HepG2 (cell line): ENCODE results near the gene TSC22D4. TPM values are rescaled to one million over a fixed set of nuclear protein-coding genes. Genes with fewer than 3 reads are reported as not detected.

Source experiments
- ATAC-seq: fragments of 200-7000 bp; cut with Tn5 transposase; 3 replicates; pipeline ENCODE4 v1.9.1; 2020; ENCODE audit warnings: mild to moderate bottlenecking, moderate library complexity
- BruUV-seq: library from RNA; stranded (reverse); fragments of 400-500 nt; replicated peaks from 2 replicates; lab custom pipeline; 2021; lab: Mats Ljungman, UMichigan
- CTCF ChIA-PET: fragments of 300-600 bp; formaldehyde crosslinking; extraction: SDS; loops from one replicate; lab custom pipeline; 2021; ENCODE audit warnings: low total read pairs, inconsistent platforms, low intra/inter-chr PET ratio; lab: Yijun Ruan, JAX
- POLR2A ChIA-PET: fragments of 350-600 bp; sonication (Branson Sonifier 250); formaldehyde crosslinking; loops from one replicate; lab custom pipeline; 2020; ENCODE audit warnings: antibody characterized with exemption, inconsistent platforms; lab: Yijun Ruan, JAX
- DNase-seq: peaks from one replicate; pipeline ENCODE4 v3.0.0-alpha.2; 2015; ENCODE audit warnings: low spot score
- FAIRE-seq: peaks from 3 replicates; lab custom pipeline; 2011; peaks lifted over from hg19 to GRCh38; lab: Jason Lieb, UNC
- H2AFZ ChIP-seq: one replicate; pipeline ENCODE4 v1.6.1; 2011; ENCODE audit warnings: low read length, inconsistent platforms
- H3K27ac ChIP-seq: fragments of 300-600 bp; 3 replicates; pipeline ENCODE4 v1.8.0; 2011; ENCODE audit warnings: mixed run types, mild to moderate bottlenecking, mixed read lengths, low read length, inconsistent platforms; ENCODE audit not compliant: insufficient read depth; ENCODE audit errors: extremely low read length
- H3K27me3 ChIP-seq, 2 experiments: fragments of 200-600 bp in 1 of 2; 2 replicates in 1 of 2; 3 replicates in 1 of 2; pipeline versions ENCODE4 v1.6.0 to v1.8.0; 2011; ENCODE audit warnings: low read length in 2 of 2, mild to moderate bottlenecking in 2 of 2, moderate library complexity in 2 of 2, inconsistent platforms in 1 of 2; ENCODE audit not compliant: insufficient read depth in 2 of 2, control insufficient read depth in 1 of 2
- H3K36me3 ChIP-seq, 2 experiments: fragments of 200-600 bp in 1 of 2; replicated peaks in 1 of 2; 2 replicates in 1 of 2; 3 replicates in 1 of 2; pipeline versions ENCODE4 v1.5.1 to v1.8.0; 2011; ENCODE audit warnings: low read length in 2 of 2, inconsistent platforms in 1 of 2; ENCODE audit not compliant: insufficient read depth in 2 of 2, control insufficient read depth in 1 of 2
- H3K4me1 ChIP-seq: 2 replicates; pipeline ENCODE4 v1.5.1; 2012; ENCODE audit warnings: low read length, inconsistent platforms; ENCODE audit not compliant: insufficient read depth
- H3K4me2 ChIP-seq: 2 replicates; pipeline ENCODE4 v1.6.0; 2011; ENCODE audit warnings: low read depth, low read length, inconsistent platforms
- H3K4me3 ChIP-seq, 3 experiments: fragments of 200-600 bp in 1 of 3; sonication (generic), shearing (Covaris generic) in 1 of 3; replicated peaks in 1 of 3; 2 replicates each; pipeline ENCODE4 v1.5.1; 2011 to 2016; ENCODE audit warnings: low read length in 3 of 3, inconsistent platforms in 2 of 3, low read depth in 2 of 3, mild to moderate bottlenecking in 2 of 3, control low read depth in 1 of 3, mixed read lengths in 1 of 3; ENCODE audit not compliant: insufficient read depth in 1 of 3
- H3K79me2 ChIP-seq: one replicate; pipeline ENCODE4 v1.6.1; 2011; ENCODE audit warnings: low read length, inconsistent platforms; ENCODE audit not compliant: insufficient read depth
- H3K9ac ChIP-seq: 2 replicates; pipeline ENCODE4 v1.6.0; 2011; ENCODE audit warnings: mild to moderate bottlenecking, low read depth, low read length, inconsistent platforms; ENCODE audit not compliant: insufficient read depth
- H3K9me3 ChIP-seq: 2 replicates; pipeline ENCODE4 v1.5.1; 2012; ENCODE audit warnings: mild to moderate bottlenecking, low read length
- H4K20me1 ChIP-seq: 2 replicates; pipeline ENCODE4 v1.6.0; 2011; ENCODE audit warnings: inconsistent platforms, mild to moderate bottlenecking, low read length, moderate library complexity; ENCODE audit not compliant: insufficient read depth
- EP300 ChIP-seq, 3 experiments: sonication (generic) in 1 of 3; formaldehyde crosslinking in 1 of 3; IDR thresholded peaks; 2 replicates each; pipeline versions ENCODE4 v1.5.1 to v1.6.1; 2011 to 2020; ENCODE audit warnings: low read depth in 2 of 3, low read length in 2 of 3, borderline replicate concordance in 1 of 3, improper control_type of control experiment in 1 of 3, mild to moderate bottlenecking in 1 of 3, missing genetic modification reagents in 1 of 3, moderate library complexity in 1 of 3
- GFI1 ChIP-seq: sonication (generic); formaldehyde crosslinking; IDR thresholded peaks from 2 replicates; pipeline ENCODE4 v1.5.0; 2020; ENCODE audit warnings: missing genetic modification reagents, mild to moderate bottlenecking, borderline replicate concordance
- HES4 ChIP-seq: sonication (generic); formaldehyde crosslinking; IDR thresholded peaks from 2 replicates; pipeline ENCODE4 v1.9.0; 2021; ENCODE audit warnings: mild to moderate bottlenecking, missing genetic modification reagents, borderline replicate concordance
- HOXA9 ChIP-seq: sonication (generic); formaldehyde crosslinking; IDR thresholded peaks from 2 replicates; pipeline ENCODE4 v1.8.1; 2022; ENCODE audit warnings: missing genetic modification reagents, mild to moderate bottlenecking, moderate library complexity, borderline replicate concordance
- RELA ChIP-seq: sonication (generic); formaldehyde crosslinking; IDR thresholded peaks from 2 replicates; pipeline ENCODE4 v1.4.0; 2020; ENCODE audit warnings: missing genetic modification reagents
- SRY ChIP-seq: sonication (generic); formaldehyde crosslinking; IDR thresholded peaks from 2 replicates; pipeline ENCODE4 v1.8.0; 2022; ENCODE audit warnings: mild to moderate bottlenecking, missing genetic modification reagents
- TFDP2 ChIP-seq: sonication (generic); formaldehyde crosslinking; IDR thresholded peaks from 2 replicates; pipeline ENCODE4 v1.4.0; 2020; ENCODE audit warnings: missing genetic modification reagents
- ZNF30 ChIP-seq: sonication (generic); formaldehyde crosslinking; IDR thresholded peaks from 2 replicates; pipeline ENCODE4 v1.5.0; 2020; ENCODE audit warnings: mild to moderate bottlenecking, missing genetic modification reagents
- WGBS: methylation state at CpG from one replicate; pipeline ENCODE4 v1.1.6; 2017; ENCODE audit warnings: low lambda C conversion rate; 5-methylcytosine and 5-hydroxymethylcytosine counted together
- in situ Hi-C: cut with HindIII; loops from 2 replicates; pipeline ENCODE4 v1.10.0; 2017; ENCODE audit warnings: low pct_unique_long_range_greater_than_20kb; ENCODE audit not compliant: extremely low pct_ligation_motif_present
- intact Hi-C: fragments of 100-400 bp; cut with micrococcal nuclease; formaldehyde crosslinking; loops from one replicate; pipeline ENCODE4 v1.10.0; 2022; ENCODE audit not compliant: unreplicated experiment
- polyA plus RNA-seq, 8 experiments: library from polyadenylated mRNA; depleted of rRNA in 3 of 8; stranded (reverse) in 7 of 8; unstranded in 1 of 8; fragments of >200 nt; fragmentation: Illumina TruSeq in 4 of 8; extraction: Trizol in 4 of 8; gene quantifications; 2 replicates each; pipeline versions ENCODE4 v1.2.1 to v1.2.3, GENCODE V29; 2011 to 2016; ENCODE audit warnings: low read depth in 4 of 8, missing spikeins in 1 of 8, mixed read lengths in 1 of 8; ENCODE audit not compliant: insufficient read depth in 1 of 8
- total RNA-seq, 5 experiments: library from RNA; depleted of rRNA; stranded (reverse); fragments of >200 nt; fragmentation: Illumina TruSeq; extraction: Trizol; gene quantifications; 2 replicates each; pipeline ENCODE4 v1.2.3, GENCODE V29; 2016; ENCODE audit warnings: low read depth in 1 of 5
- TF ChIP-seq, protein P1 (sequence below): sonication (generic); formaldehyde crosslinking; IDR thresholded peaks from 2 replicates; pipeline ENCODE4 v1.5.0; 2020; ENCODE audit warnings: mild to moderate bottlenecking, missing genetic modification reagents
- TF ChIP-seq, protein P2 (sequence below): sonication (generic); formaldehyde crosslinking; IDR thresholded peaks from 2 replicates; pipeline ENCODE4 v1.4.0; 2020; ENCODE audit warnings: mild to moderate bottlenecking, missing genetic modification reagents

Gene TSC22D4
- total and polyA plus RNA-seq, 2 of the 13 experiments (the other 11 are each of a cell fraction or from before 2014, with no cell fraction given): 7.7 to 8.7 TPM

- in situ Hi-C loops (no loop called here), intact Hi-C loops (no loop called here)
- H3K9me3 ChIP-seq: no peaks in the 10 kb centered on the region
- no peak overlapping the region for H3K9ac ChIP-seq
- H3K79me2 ChIP-seq: peaks cover 14% of the 10 kb centered on the region
- FAIRE-seq (no peak), DNase-seq (no peak), ATAC-seq (no peak)
- ChIA-PET POLR2A (interaction anchor here (0.7 to 6.0 kb wide), 4 partner anchors 9 to 268 kb away, joined by 4 to 42 read pairs (median 6); partner anchors contain the start of genes MEPCE, POP7 and ZCWPW1), CTCF (no interaction called here)
- BruUV-seq: no TSS peak
- H4K20me1 ChIP-seq: no peaks in the 10 kb centered on the region
- no peak overlapping the region for H3K4me3 ChIP-seq
- H3K27ac ChIP-seq: peak overlapping the region; percentile 33
- 71% methylated on average over 2 of the region's 2 CpGs for WGBS
- no peak overlapping the region for H3K4me2 ChIP-seq
- H2AFZ ChIP-seq: no peak overlapping the region
- no peak for TF ChIP-seq RELA
- TF ChIP-seq HES4 (CRISPR knock-in tag): no peak
- no peak for TF ChIP-seq EP300 (IDR thresholded peaks at IDR 0.05; ENCODE audit: low read depth in 2 of 2, low read length in 2 of 2)
- no peak for TF ChIP-seq EP300 (CRISPR knock-in tag; IDR thresholded peaks at IDR 0.05; ENCODE audit: borderline replicate concordance)
- TF ChIP-seq, protein P1, sequence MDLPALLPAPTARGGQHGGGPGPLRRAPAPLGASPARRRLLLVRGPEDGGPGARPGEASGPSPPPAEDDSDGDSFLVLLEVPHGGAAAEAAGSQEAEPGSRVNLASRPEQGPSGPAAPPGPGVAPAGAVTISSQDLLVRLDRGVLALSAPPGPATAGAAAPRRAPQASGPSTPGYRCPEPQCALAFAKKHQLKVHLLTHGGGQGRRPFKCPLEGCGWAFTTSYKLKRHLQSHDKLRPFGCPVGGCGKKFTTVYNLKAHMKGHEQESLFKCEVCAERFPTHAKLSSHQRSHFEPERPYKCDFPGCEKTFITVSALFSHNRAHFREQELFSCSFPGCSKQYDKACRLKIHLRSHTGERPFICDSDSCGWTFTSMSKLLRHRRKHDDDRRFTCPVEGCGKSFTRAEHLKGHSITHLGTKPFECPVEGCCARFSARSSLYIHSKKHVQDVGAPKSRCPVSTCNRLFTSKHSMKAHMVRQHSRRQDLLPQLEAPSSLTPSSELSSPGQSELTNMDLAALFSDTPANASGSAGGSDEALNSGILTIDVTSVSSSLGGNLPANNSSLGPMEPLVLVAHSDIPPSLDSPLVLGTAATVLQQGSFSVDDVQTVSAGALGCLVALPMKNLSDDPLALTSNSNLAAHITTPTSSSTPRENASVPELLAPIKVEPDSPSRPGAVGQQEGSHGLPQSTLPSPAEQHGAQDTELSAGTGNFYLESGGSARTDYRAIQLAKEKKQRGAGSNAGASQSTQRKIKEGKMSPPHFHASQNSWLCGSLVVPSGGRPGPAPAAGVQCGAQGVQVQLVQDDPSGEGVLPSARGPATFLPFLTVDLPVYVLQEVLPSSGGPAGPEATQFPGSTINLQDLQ: no peak
- TF ChIP-seq ZNF30 (CRISPR knock-in tag): no peak
- no peak for TF ChIP-seq TFDP2
- TF ChIP-seq HOXA9: no peak
- no peak for TF ChIP-seq SRY (CRISPR knock-in tag)
- TF ChIP-seq, protein P2, sequence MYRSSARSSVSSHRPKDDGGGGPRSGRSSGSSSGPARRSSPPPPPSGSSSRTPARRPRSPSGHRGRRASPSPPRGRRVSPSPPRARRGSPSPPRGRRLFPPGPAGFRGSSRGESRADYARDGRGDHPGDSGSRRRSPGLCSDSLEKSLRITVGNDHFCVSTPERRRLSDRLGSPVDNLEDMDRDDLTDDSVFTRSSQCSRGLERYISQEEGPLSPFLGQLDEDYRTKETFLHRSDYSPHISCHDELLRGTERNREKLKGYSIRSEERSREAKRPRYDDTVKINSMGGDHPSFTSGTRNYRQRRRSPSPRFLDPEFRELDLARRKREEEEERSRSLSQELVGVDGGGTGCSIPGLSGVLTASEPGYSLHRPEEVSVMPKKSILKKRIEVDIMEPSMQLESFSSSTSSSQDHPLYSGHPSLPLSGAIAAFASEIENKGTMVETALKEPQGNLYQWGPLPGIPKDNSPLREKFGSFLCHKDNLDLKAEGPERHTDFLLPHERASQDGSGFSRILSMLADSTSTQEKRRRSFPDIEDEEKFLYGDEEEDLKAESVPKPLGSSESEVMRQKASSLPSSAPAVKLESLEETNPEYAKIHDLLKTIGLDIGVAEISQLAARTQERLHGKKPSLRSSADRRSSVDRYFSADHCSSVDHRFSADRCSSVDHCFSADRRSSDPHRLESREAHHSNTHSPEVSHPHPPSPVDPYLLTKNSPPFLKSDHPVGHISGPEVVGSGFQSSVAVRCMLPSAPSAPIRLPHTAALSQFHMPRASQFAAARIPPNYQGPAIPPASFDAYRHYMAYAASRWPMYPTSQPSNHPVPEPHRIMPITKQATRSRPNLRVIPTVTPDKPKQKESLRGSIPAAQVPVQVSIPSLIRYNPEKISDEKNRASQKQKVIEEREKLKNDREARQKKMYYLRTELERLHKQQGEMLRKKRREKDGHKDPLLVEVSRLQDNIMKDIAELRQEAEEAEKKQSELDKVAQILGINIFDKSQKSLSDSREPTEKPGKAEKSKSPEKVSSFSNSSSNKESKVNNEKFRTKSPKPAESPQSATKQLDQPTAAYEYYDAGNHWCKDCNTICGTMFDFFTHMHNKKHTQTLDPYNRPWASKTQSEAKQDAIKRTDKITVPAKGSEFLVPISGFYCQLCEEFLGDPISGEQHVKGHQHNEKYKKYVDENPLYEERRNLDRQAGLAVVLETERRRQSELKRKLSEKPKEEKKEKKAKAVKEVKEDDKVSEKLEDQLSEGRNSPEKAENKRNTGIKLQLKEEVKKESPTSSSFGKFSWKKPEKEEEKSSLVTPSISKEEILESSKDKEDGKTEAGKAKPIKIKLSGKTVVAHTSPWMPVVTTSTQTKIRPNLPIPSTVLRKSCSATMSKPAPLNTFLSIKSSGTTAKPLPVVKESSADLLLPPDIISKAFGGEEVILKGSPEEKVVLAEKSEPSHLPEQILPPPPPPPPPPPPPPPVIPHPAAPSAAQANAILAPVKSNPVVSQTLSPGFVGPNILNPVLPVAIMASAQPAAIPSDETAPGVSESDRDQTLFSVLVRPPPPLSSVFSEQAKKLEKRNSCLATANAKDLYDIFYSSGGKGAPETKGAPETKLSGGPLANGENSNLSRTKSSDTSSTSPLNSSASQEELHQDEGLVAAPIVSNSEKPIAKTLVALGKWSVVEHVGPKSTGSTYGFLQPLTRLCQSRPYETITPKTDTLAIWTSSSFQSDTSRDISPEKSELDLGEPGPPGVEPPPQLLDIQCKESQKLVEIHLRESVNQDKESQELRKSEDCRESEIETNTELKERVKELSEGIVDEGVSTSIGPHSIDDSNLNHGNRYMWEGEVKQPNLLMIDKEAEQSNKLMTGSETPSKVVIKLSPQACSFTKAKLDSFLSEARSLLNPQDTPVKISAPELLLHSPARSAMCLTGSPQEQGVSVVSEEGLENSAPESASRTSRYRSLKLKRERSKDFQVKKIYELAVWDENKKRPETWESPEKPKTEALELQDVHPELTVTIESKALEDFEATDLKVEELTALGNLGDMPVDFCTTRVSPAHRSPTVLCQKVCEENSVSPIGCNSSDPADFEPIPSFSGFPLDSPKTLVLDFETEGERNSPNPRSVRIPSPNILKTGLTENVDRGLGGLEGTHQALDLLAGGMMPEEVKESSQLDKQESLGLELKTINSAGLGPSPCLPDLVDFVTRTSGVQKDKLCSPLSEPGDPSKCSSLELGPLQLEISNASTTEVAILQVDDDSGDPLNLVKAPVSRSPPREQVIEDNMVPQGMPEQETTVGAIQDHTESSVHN (CRISPR knock-in tag): no peak
- TF ChIP-seq GFI1 (CRISPR knock-in tag): no peak
- H3K27me3 ChIP-seq: no peaks in the 10 kb centered on the region; a peak in 1 of 5 replicates
- peaks cover 4 to 11% of the 10 kb centered on the region in 2 experiments; a peak in 4 of 5 replicates for H3K36me3 ChIP-seq
- peaks cover 51% of the 10 kb centered on the region for H3K4me1 ChIP-seq
These were observed 40.8 kb downstream of the TSC22D4 start for GRCh38 chr7:100438172-100438571.
